GM18499 (cell line): ENCODE results near the gene CATSPERD.
"Not testable (repeated sequence)": the region's sequence is repeated elsewhere in the genome, so short reads cannot be mapped to it uniquely, and the experiment has no call there.

Experiments used
- ATAC-seq: cut with Tn5 transposase; IDR thresholded peaks from one replicate; pipeline ENCODE4 v1.9.1; 2021; ENCODE audit warnings: moderate number of reproducible peaks; ENCODE audit not compliant: insufficient read depth, unreplicated experiment

Gene CATSPERD

GRCh38 chr19:5697022-5697889 is 23.2 kb upstream of the CATSPERD start:
- ATAC-seq = no peak

GRCh38 chr19:5697890-5698634 is 22.4 kb upstream of the CATSPERD start:
- ATAC-seq = no peak

- no peak for ATAC-seq
These were observed 21.6 kb upstream of the CATSPERD start for GRCh38 chr19:5698635-5699422.

DNA sequence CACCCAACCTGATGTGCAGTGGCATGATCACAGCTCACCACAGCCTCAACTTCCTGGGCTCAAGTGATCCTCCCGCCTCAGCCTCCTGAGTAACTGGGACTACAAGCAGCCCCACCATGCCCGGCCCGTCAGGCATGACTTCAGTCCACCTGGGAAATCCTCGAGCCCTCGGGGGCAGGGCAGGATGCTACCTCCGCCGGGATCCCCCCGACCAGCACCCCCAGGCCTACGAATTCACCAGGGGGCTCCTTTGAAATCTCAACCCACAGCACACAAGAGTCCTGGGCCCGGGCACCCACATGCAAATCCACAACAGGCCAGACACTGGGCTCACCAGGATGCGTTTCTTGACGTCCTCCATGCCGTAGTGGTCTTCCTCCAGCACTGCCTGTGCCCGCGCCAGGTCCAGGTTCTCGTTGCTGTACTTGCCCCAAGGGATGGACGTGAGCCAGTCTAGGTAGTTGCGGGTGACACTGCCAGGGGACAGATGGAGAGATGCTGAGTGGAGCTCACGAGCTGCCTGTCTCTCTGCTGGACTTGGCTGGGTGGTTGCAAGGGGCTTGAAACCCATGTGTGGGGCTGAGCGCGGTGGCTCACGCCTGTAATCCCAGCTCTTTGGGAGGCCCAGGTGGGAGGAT is 19.9 kb upstream of the CATSPERD start:
- no peak for ATAC-seq

GRCh38 chr19:5702053-5702410 is 18.4 kb upstream of the CATSPERD start:
- ATAC-seq = not testable (repeated sequence)

GRCh38 chr19:5703819-5704818 is 16.3 kb upstream of the CATSPERD start:
- no peak for ATAC-seq

DNA sequence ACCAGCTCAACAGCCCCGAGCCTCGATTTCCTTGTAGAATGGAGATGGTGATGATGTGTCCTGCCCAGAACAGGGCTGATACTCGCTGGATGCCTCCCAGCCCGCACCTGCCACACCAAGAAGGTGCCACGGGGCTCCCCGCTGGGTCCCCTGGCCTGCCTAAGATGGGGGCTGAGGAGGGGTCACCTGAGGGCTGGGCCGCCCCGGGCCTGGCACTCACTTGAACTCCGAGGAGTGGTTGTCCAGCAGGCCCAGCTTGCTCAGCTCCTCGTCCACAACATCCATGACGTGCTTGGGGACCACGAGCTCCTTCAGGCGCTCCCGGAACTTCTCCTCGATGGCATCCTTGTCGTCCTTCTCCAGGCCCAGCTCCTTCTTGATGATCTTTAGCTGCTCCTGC is 14.9 kb upstream of the CATSPERD start:
- no peak for ATAC-seq

- ATAC-seq = no peak
These were observed 13.4 kb upstream of the CATSPERD start for GRCh38 chr19:5706876-5707573.

DNA sequence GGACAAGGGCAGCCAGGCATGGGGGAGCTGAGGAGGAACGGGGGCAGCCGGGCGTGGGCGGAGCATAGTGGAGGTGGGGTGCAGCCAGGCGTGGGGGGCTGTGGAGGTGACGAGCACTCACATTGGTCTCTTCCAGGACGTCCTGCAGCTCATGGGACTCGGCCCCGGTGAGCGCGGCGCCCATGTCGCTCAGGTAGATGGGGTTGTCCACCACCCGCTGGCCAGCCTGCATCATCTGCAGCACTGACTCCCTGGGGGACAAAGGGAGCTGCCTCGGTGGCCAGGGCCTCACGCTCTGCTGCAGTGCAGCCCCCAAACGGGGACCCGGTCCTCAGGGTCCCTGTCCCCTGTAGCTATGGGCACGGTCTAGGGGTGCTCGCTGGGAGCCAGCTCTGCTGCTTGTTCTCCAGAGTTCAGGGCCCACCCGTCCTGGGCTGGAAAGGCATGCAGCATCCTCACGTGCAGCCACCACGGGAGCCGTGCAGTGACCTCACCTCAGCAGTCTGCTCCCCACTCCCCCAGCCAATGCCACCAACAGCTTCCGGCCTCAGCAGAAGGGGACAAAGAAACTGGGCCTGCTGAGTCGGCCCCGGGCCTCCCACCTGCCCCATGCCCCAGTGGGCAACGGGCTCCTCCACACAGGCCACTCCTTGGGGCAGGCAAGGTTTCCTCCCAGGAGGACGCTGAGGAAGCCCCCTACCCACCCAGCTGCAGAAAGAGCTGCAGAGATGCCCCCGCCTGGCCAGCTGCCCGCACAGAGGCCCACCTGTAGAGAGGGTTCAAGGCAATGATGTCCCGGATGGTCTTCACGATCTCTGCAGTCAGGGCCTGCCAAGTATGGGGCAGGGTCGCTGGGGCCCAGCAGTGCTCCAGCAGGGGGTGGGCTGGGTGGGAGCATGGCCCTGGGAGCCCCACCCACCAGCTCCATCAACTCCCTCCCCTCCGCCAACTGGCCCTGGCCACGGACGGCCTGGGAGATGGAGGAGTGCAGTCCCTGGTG is 12.6 kb upstream of the CATSPERD start:
- no peak for ATAC-seq

DNA sequence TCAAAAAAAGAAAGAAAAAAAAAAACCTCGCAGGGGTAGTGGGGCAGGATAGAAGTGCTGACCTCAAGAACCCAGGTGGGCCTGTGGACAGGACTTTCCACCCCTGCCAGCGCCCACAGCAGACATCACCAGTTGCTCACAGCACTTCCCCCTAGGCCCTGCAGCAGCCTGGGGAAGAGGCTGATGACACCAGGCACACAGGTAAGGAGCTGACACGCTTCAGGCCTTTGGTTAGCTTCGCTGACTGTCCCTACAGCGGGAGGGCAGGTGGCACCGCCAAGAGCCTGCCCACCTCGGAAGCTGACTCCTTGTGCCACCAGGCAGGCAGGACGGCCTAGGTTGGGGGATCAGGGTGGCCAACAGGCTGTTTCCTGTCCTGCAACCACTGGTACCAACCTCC is 9.4 kb upstream of the CATSPERD start:
- no peak for ATAC-seq

GRCh38 chr19:5711713-5712161 is 8.7 kb upstream of the CATSPERD start:
- ATAC-seq = no peak

DNA sequence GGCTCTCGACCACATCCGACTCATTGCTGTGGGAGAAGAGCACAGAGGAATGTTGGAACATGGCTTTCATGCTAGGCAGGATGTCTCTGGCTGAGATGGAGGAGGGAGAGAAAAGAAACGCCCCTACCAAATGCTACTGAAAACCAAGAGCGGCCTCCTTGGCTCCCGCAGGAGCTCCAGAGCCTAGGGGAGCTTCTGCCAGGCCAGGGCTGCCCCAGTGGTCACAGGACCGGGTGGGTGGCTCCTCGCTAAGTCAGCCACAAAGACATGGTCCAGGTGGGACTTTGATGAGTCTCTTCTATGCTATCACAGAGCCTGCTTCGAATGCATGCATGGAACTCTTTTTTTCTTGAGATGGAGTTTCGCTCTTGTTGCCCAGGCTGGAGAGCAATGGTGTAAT is 7.2 kb upstream of the CATSPERD start:
- no peak for ATAC-seq

DNA sequence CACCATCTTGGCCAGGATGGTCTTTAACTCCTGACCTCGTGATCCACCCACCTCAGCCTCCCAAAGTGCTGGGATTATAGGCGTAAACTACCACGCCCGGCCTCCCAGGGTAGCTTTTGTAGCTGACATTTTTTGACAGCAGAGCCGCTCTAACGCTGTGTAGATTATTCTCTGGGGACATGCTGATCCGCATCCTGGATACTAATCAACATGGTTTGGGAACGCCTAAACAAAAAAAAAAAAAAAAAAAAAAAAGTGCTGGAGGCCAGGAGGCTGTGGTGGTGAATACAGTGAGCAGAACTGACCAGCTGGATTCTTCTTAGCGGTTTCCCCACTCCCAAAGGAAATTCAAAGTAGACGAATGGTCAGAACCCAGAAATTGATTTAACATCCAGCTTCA is 5.6 kb upstream of the CATSPERD start:
- ATAC-seq = no peak

- ATAC-seq = no peak
These were observed 3.1 kb upstream of the CATSPERD start for GRCh38 chr19:5717215-5717935.

DNA sequence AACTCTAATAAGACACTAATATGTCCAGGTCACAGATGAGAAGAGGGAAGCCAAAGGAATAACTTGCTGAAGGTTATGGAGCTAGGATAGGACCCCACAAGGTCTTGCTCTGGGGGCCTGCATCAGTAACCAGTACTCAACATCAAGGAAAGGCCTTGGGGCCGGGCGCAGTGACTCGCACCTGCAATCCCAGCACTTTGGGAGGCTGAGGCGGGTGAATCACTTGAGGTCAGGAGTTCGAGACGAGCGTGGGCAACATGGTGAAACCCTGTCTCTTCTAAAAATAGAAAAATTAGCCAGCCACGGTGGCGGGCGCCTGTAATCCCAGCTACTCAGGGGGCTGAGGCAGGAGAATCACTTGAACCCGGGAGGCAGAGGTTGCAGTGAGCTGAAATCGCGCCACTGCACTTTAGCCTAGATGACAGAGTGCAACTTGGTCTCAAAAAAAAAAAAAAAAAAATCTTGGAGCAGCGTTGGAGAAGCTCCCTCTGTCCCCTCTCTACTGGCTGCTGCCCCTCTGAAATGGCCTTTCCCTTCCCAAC is 2.3 kb upstream of the CATSPERD start:
- ATAC-seq = no peak

DNA sequence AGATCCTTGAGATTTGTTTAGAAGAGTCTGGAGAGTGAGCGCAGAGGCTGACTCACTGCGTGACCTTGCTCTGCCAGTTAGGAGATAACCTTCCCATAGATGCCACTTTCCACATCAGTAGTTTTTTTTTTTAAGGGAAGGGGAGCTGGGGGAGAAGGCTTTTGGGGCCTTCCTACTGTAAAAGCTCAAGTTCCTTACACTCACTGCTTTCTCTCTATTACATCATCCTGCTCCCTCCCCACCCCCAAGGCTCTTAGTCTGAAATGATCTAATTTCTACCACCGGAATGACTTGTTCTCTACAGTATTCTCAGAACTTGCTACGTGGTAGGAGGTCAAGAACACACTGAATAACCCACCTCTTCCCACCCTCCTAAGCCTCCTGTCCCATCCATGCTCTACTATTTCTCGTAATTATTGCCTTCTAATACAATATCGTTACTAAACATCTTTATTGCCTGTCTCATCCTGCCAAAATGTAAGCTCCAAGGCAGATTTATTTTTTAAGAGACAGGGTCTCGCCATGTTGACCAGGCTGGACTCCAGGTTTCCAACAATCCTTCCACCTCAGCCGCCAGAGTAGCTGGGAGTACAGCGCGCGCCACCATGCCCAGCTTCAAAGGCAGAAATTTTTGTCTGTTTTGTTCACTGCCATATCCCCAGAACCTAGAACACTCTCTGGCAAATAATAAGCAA is 1.7 kb upstream of the CATSPERD start:
- ATAC-seq = no peak
